HEK293T (cell line): Measurements from ENCODE around the gene PRR19.

Source experiments
- BHLHE40 ChIP-seq: fragments of 450-650 bp; IDR thresholded peaks from 2 replicates; pipeline ENCODE4 v1.6.1; 2016; ENCODE audit warnings: mild to moderate bottlenecking, moderate library complexity, borderline replicate concordance
- CTBP1 ChIP-seq: fragments of 450-650 bp; IDR thresholded peaks from 2 replicates; pipeline ENCODE4 v1.6.1; 2016; ENCODE audit warnings: borderline replicate concordance
- FOXA1 ChIP-seq: fragments of 450-650 bp; IDR thresholded peaks from 2 replicates; pipeline ENCODE4 v1.6.1; 2016; ENCODE audit warnings: mild to moderate bottlenecking
- FOXK2 ChIP-seq: fragments of 450-650 bp; IDR thresholded peaks from 2 replicates; pipeline ENCODE4 v1.6.1; 2016; ENCODE audit warnings: mild to moderate bottlenecking
- FOXM1 ChIP-seq: fragments of 450-650 bp; IDR thresholded peaks from 2 replicates; pipeline ENCODE4 v1.6.1; 2017; ENCODE audit warnings: mild to moderate bottlenecking, borderline replicate concordance
- LEF1 ChIP-seq: fragments of 450-650 bp; IDR thresholded peaks from 2 replicates; pipeline ENCODE4 v1.6.1; 2017; ENCODE audit warnings: mild to moderate bottlenecking, borderline replicate concordance
- NFRKB ChIP-seq: fragments of 450-650 bp; IDR thresholded peaks from 2 replicates; pipeline ENCODE4 v1.6.1; 2016; ENCODE audit warnings: mild to moderate bottlenecking, moderate library complexity
- PKNOX1 ChIP-seq: fragments of 450-650 bp; IDR thresholded peaks from 2 replicates; pipeline ENCODE4 v1.6.1; 2016
- SP1 ChIP-seq: fragments of 450-650 bp; IDR thresholded peaks from 2 replicates; pipeline ENCODE4 v1.6.1; 2017
- SUZ12 ChIP-seq: fragments of 450-650 bp; IDR thresholded peaks from 2 replicates; pipeline ENCODE4 v1.6.1; 2016; ENCODE audit warnings: mild to moderate bottlenecking
- TARDBP ChIP-seq: fragments of 450-650 bp; IDR thresholded peaks from 2 replicates; pipeline ENCODE4 v1.6.1; 2016
- ZNF384 ChIP-seq: fragments of 450-650 bp; IDR thresholded peaks from 2 replicates; pipeline ENCODE4 v1.6.1; 2016

DNA sequence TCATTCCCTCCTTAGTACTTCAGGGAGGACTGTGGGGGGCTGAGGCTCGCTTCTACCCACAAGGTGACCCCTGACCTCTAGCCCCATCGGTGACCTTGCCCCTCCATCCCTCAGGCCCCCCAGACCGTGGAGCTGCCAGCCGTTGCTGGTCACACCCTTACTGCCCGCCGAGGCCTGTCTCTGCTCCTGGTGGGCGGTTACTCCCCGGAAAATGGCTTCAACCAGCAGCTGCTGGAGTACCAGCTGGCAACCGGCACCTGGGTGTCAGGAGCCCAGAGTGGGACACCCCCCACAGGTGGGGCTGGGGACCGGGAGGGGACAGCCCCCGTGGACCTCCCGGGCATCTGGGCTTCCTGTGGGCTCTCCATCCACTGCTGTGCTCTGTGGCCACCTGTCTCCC, 55.4 kb downstream of the PRR19 start:
- no peak for TF ChIP-seq FOXM1
- no peak for TF ChIP-seq TARDBP
- TF ChIP-seq SP1, result no peak
- TF ChIP-seq LEF1, result no peak
- no peak for TF ChIP-seq CTBP1
- TF ChIP-seq ZNF384, result no peak
- no peak for TF ChIP-seq FOXK2
- TF ChIP-seq NFRKB, result no peak
- TF ChIP-seq SUZ12, result no peak
- no peak for TF ChIP-seq BHLHE40
- no peak for TF ChIP-seq FOXA1
- no peak for TF ChIP-seq PKNOX1
